ENCODE data around the gene BNIP1. TPM values are rescaled to one million over a fixed set of nuclear protein-coding genes. Genes with fewer than 3 reads are reported as not detected.
A peak's percentile ranks its signal among the peaks of the same experiment; 100 is the strongest.

The BNIP1 gene
- 13.3 and 13.5 TPM in 2 replicates for total RNA-seq (2021)
- percentile 74 among the genes with signal in this experiment for Bru-seq, nascent RNA
- percentile 60 among the genes with signal in this experiment for BruChase-seq, experiment 1, labeled RNA remaining after a 2-hour chase
- percentile 69 among the genes with signal in this experiment for BruChase-seq, experiment 2, labeled RNA remaining after a 6-hour chase
- long read RNA-seq, transcript BNIP1-201 (7 exons, 1,339 nt), result minor isoform, 5 of 94 reads
- long read RNA-seq, transcript BNIP1-202 (6 exons, 1,184 nt), result major isoform, 20 of 94 reads
- long read RNA-seq, partial matches to known transcripts, result 2 of 94 reads
- long read RNA-seq, other reads (novel, unspliced or antisense), result 67 of 94 reads

GRCh38 chr5:173144200-173145176, at the start of gene BNIP1:
BNIP1 (plus strand) TSS chr5:173144531; CDS start chr5:173144546, 15 bp downstream.
- peak within 1 kb of the TSS; percentile 82 for H3K4me2 ChIP-seq
- H3K27ac ChIP-seq, result peak within 1 kb of the TSS; percentile 73
- H3K9me2 ChIP-seq (ENCODE audit: insufficient read depth), result no peaks in the 10 kb centered on the region
- 0 out of 2 replicates have a peak, but pooled peaks cover 7% of the 10 kb centered on the region for H3K79me2 ChIP-seq (ENCODE audit: low read depth)
- TF ChIP-seq CTCF (conservative IDR thresholded peaks at IDR 0.05) (peak; percentile 84), EZH2 (IDR thresholded peaks at IDR 0.05; ENCODE audit: low read depth) (no peak)
- no peaks in the 10 kb centered on the region for H3K27me3 ChIP-seq (ENCODE audit: insufficient read depth, low read depth)
- peak within 1 kb of the TSS; percentile 96 for H2AFZ ChIP-seq
- peak; percentile 85 to 99 for DNase-seq
- H3K4me1 ChIP-seq (replicated peaks; ENCODE audit: insufficient read depth), result no peaks in the 10 kb centered on the region
- peaks cover 3% of the 10 kb centered on the region; the same call in 1 of the 2 replicates for H3K36me3 ChIP-seq (ENCODE audit: low read depth)
- peaks cover 3% of the 10 kb centered on the region; the same call in 1 of the 2 replicates for H3K9me3 ChIP-seq (ENCODE audit: insufficient read depth, low read depth)
- peak within 1 kb of the TSS; percentile 90 for H3K4me3 ChIP-seq
- TSS peak; percentile 93 for BruUV-seq (replicated peaks)
- H4K20me1 ChIP-seq (ENCODE audit: insufficient read depth), result no peaks in the 10 kb centered on the region
- intact Hi-C loops (cut with micrococcal nuclease; ENCODE audit: unreplicated experiment), result loop anchor here (1.0 to 5.0 kb wide), 3 partner anchors 87 to 432 kb away; no protein-coding TSS in a partner anchor
- CTCF ChIA-PET, result interaction anchor here (0.6 to 1.3 kb wide), 4 partner anchors 87 to 372 kb away, joined by 3 to 12 read pairs (median 4); partner anchors contain the start of gene ATP6V0E1
- no peaks in the 10 kb centered on the region for H3F3A ChIP-seq (ENCODE audit: insufficient read depth, low read depth)
- POLR2A ChIA-PET (ENCODE audit: unreplicated experiment), result interaction anchor here (0.5 to 0.7 kb wide), 2 partner anchors 128 to 1666 kb away, joined by 4 to 7 read pairs; no protein-coding TSS in a partner anchor

GRCh38 chr5:173098787-173099186, 45.5 kb upstream of the BNIP1 start:
- H3K79me2 ChIP-seq (ENCODE audit: low read depth), result no peaks in the 10 kb centered on the region
- H3K9me3 ChIP-seq (ENCODE audit: insufficient read depth, low read depth), result no peaks in the 10 kb centered on the region
- H4K20me1 ChIP-seq (ENCODE audit: insufficient read depth), result peaks cover 4% of the 10 kb centered on the region
- BruUV-seq (replicated peaks), result no TSS peak
- no peak for TF ChIP-seq EZH2 (IDR thresholded peaks at IDR 0.05; ENCODE audit: low read depth)
- TF ChIP-seq CTCF (conservative IDR thresholded peaks at IDR 0.05), result no peak
- H3K4me1 ChIP-seq (replicated peaks; ENCODE audit: insufficient read depth), result peaks cover 11% of the 10 kb centered on the region
- POLR2A ChIA-PET (ENCODE audit: unreplicated experiment), result no interaction called here
- no peak overlapping the region for H3K27ac ChIP-seq
- intact Hi-C loops (cut with micrococcal nuclease; ENCODE audit: unreplicated experiment), result no loop called here
- H3K27me3 ChIP-seq (ENCODE audit: insufficient read depth, low read depth), result no peaks in the 10 kb centered on the region
- no peak overlapping the region for H3K4me2 ChIP-seq
- no peaks in the 10 kb centered on the region for H3K9me2 ChIP-seq (ENCODE audit: insufficient read depth)
- no peak for DNase-seq
- H2AFZ ChIP-seq, result no peak overlapping the region
- CTCF ChIA-PET, result interaction anchor here (0.6 kb wide), 1 partner anchor 48 kb away, joined by 3 read pairs; no protein-coding TSS in a partner anchor
- H3K36me3 ChIP-seq (ENCODE audit: low read depth), result 0 out of 2 replicates have a peak, but pooled peaks cover 5% of the 10 kb centered on the region
- H3K4me3 ChIP-seq, result no peak overlapping the region
- H3F3A ChIP-seq (ENCODE audit: insufficient read depth, low read depth), result peaks cover 9% of the 10 kb centered on the region

- Histone ChIP-seq H3K9me2 (ENCODE audit: insufficient read depth) (no peaks in the 10 kb centered on the region), H4K20me1 (ENCODE audit: insufficient read depth) (peaks cover 4% of the 10 kb centered on the region), H3K4me2 (no peak overlapping the region), H2AFZ (no peak overlapping the region), H3K9me3 (ENCODE audit: insufficient read depth, low read depth) (no peaks in the 10 kb centered on the region), H3K36me3 (ENCODE audit: low read depth) (0 out of 2 replicates have a peak, but pooled peaks cover 5% of the 10 kb centered on the region), H3F3A (ENCODE audit: insufficient read depth, low read depth) (peaks cover 2% of the 10 kb centered on the region; the same call in 1 of the 2 replicates), H3K27ac (no peak overlapping the region), H3K27me3 (ENCODE audit: insufficient read depth, low read depth) (no peaks in the 10 kb centered on the region), H3K79me2 (ENCODE audit: low read depth) (no peaks in the 10 kb centered on the region), H3K4me1 (replicated peaks; ENCODE audit: insufficient read depth) (peaks cover 4% of the 10 kb centered on the region), H3K4me3 (no peak overlapping the region)
- DNase-seq, result no peak
- BruUV-seq (replicated peaks), result no TSS peak
- intact Hi-C loops (cut with micrococcal nuclease; ENCODE audit: unreplicated experiment), result no loop called here
- no peak for TF ChIP-seq CTCF (conservative IDR thresholded peaks at IDR 0.05)
- TF ChIP-seq EZH2 (IDR thresholded peaks at IDR 0.05; ENCODE audit: low read depth), result no peak
- ChIA-PET POLR2A (ENCODE audit: unreplicated experiment) (no interaction called here), CTCF (no interaction called here)
Measured at GRCh38 chr5:173099461-173099860, 44.9 kb upstream of the BNIP1 start.
